Endothelial cell of umbilical vein (primary cell): Measurements from ENCODE around the gene TRABD. TPM values are rescaled to one million over a fixed set of nuclear protein-coding genes. Genes with fewer than 3 reads are reported as not detected.

Experiments used
- BruUV-seq: library from RNA; stranded (reverse); fragments of 400-500 nt; replicated peaks from 2 replicates; lab custom pipeline; 2021; lab: Mats Ljungman, UMichigan
- CTCF ChIA-PET: fragments of 300-600, 350-600 bp; sonication (Branson Sonifier 250); formaldehyde crosslinking; loops from one replicate; lab custom pipeline; 2021; ENCODE audit warnings: antibody characterized with exemption, inconsistent platforms; lab: Charles Lee
- POLR2A ChIA-PET: fragments of 300-600, 350-600 bp; sonication (Branson Sonifier 250); formaldehyde crosslinking; loops from one replicate; lab custom pipeline; 2021; ENCODE audit warnings: antibody characterized with exemption, inconsistent platforms; lab: Charles Lee
- DNase-seq: peaks from one replicate; pipeline ENCODE4 v3.0.0-alpha.2; 2011; ENCODE audit warnings: low read depth, low spot score
- FAIRE-seq: peaks from 2 replicates; lab custom pipeline; 2011; peaks lifted over from hg19 to GRCh38; lab: Jason Lieb, UNC
- H2AFZ ChIP-seq: 2 replicates; pipeline ENCODE4 v1.6.0; 2012; ENCODE audit warnings: low read depth, low read length, control low read depth, inconsistent platforms
- H3K27ac ChIP-seq: 2 replicates; pipeline ENCODE4 v1.5.1; 2011; ENCODE audit warnings: low read depth, mild to moderate bottlenecking, control low read depth, low read length, moderate library complexity; ENCODE audit not compliant: insufficient read depth
- H3K27me3 ChIP-seq, 2 experiments: 2 replicates each; pipeline versions ENCODE4 v1.6.0 to v1.6.1; 2011; ENCODE audit warnings: low read length in 2 of 2, mixed read lengths in 1 of 2; ENCODE audit not compliant: control insufficient read depth in 2 of 2, insufficient read depth in 2 of 2
- H3K36me3 ChIP-seq, 2 experiments: 2 replicates in 1 of 2; 3 replicates in 1 of 2; pipeline ENCODE4 v1.5.1; 2011; ENCODE audit warnings: low read length in 2 of 2, mild to moderate bottlenecking in 1 of 2, moderate library complexity in 1 of 2; ENCODE audit not compliant: control insufficient read depth in 2 of 2, insufficient read depth in 2 of 2; ENCODE audit errors: extremely low read depth in 1 of 2
- H3K4me1 ChIP-seq: 3 replicates; pipeline ENCODE4 v1.5.1; 2011; ENCODE audit warnings: mild to moderate bottlenecking, low read length; ENCODE audit not compliant: control insufficient read depth, insufficient read depth; ENCODE audit errors: extremely low read depth
- H3K4me2 ChIP-seq: 2 replicates; pipeline ENCODE4 v1.6.1; 2011; ENCODE audit warnings: low read length, control low read depth, mixed read lengths; ENCODE audit not compliant: insufficient read depth
- H3K4me3 ChIP-seq, 3 experiments: fragments of 200-600 bp in 1 of 3; sonication (generic), shearing (Covaris generic) in 1 of 3; replicated peaks in 1 of 3; 2 replicates each; pipeline ENCODE4 v1.5.1; 2011 to 2016; ENCODE audit warnings: control low read depth in 3 of 3, low read length in 3 of 3, mild to moderate bottlenecking in 2 of 3, inconsistent platforms in 1 of 3, low read depth in 1 of 3, moderate library complexity in 1 of 3; ENCODE audit not compliant: insufficient read depth in 1 of 3
- H3K79me2 ChIP-seq: 2 replicates; pipeline ENCODE4 v1.6.0; 2012; ENCODE audit warnings: low read length, inconsistent platforms; ENCODE audit not compliant: control insufficient read depth, insufficient read depth
- H3K9ac ChIP-seq: replicated peaks from 2 replicates; pipeline ENCODE3; 2011; ENCODE audit warnings: low read length, control low read depth; ENCODE audit not compliant: insufficient read depth; ENCODE audit errors: extremely low read depth
- H3K9me1 ChIP-seq: replicated peaks from 3 replicates; pipeline ENCODE4 v1.6.0; 2011; ENCODE audit warnings: mild to moderate bottlenecking, low read length; ENCODE audit not compliant: control insufficient read depth, insufficient read depth; ENCODE audit errors: extremely low read depth
- H3K9me3 ChIP-seq: replicated peaks from 2 replicates; pipeline ENCODE4 v1.5.1; 2012; ENCODE audit warnings: low read length, inconsistent platforms; ENCODE audit not compliant: control insufficient read depth, insufficient read depth
- H4K20me1 ChIP-seq: replicated peaks from 2 replicates; pipeline ENCODE3; 2011; ENCODE audit warnings: mild to moderate bottlenecking, low read length; ENCODE audit not compliant: control insufficient read depth, insufficient read depth; ENCODE audit errors: extremely low read depth
- CTCF ChIP-seq, 2 donors: IDR thresholded peaks; 1 replicate in 1 of 2; 2 replicates in 1 of 2; pipeline ENCODE4 v1.5.1; 2011; ENCODE audit warnings: low read length in 2 of 2, mild to moderate bottlenecking in 2 of 2, moderate library complexity in 2 of 2, control low read depth in 1 of 2, inconsistent platforms in 1 of 2, low read depth in 1 of 2; ENCODE audit not compliant: insufficient read depth in 1 of 2; ENCODE audit errors: extremely low read depth in 1 of 2
- EZH2 ChIP-seq: IDR thresholded peaks from 2 replicates; pipeline ENCODE4 v1.6.1; 2012; ENCODE audit warnings: borderline replicate concordance, low read depth, mild to moderate bottlenecking, moderate library complexity, low read length, inconsistent platforms; ENCODE audit not compliant: severe bottlenecking
- FOS ChIP-seq: IDR thresholded peaks from 2 replicates; pipeline ENCODE4 v1.6.1; 2011; ENCODE audit warnings: mild to moderate bottlenecking, low read length, moderate library complexity, borderline replicate concordance; ENCODE audit not compliant: insufficient read depth
- GATA2 ChIP-seq: IDR thresholded peaks from 2 replicates; pipeline ENCODE4 v1.7.0; 2011; ENCODE audit warnings: low read depth, mild to moderate bottlenecking, moderate library complexity, mixed read lengths, low read length; ENCODE audit not compliant: insufficient read length, insufficient read depth
- JUN ChIP-seq: IDR thresholded peaks from 2 replicates; pipeline ENCODE4 v1.6.1; 2011; ENCODE audit warnings: borderline replicate concordance, low read depth; ENCODE audit not compliant: insufficient read length, insufficient read depth
- MAX ChIP-seq: IDR thresholded peaks from 2 replicates; pipeline ENCODE4 v1.6.1; 2011; ENCODE audit not compliant: insufficient read depth, insufficient read length
- MYC ChIP-seq: IDR thresholded peaks from one replicate; pipeline ENCODE4 v1.6.1; 2011; ENCODE audit warnings: mild to moderate bottlenecking, low read depth, low read length
- POLR2A ChIP-seq: IDR thresholded peaks from 2 replicates; pipeline ENCODE4 v1.6.1; 2012; ENCODE audit warnings: low read depth, mild to moderate bottlenecking, control low read depth, low read length
- POLR2AphosphoS5 ChIP-seq: IDR thresholded peaks from 2 replicates; pipeline ENCODE4 v1.6.1; 2012; ENCODE audit warnings: low read depth, mild to moderate bottlenecking, control low read depth, low read length, moderate library complexity; ENCODE audit not compliant: insufficient read depth
- dilution Hi-C: fragments of 300-500 bp; cut with MboI; formaldehyde crosslinking; loops from one replicate; pipeline ENCODE4 v1.15.0; 2019; ENCODE audit warnings: low sequenced_read_pairs; ENCODE audit not compliant: extremely low pct_ligation_motif_present
- intact Hi-C: fragments of 100-400 bp; cut with micrococcal nuclease; formaldehyde crosslinking; loops from one replicate; pipeline ENCODE4 v1.10.0; 2022
- polyA plus RNA-seq, 4 experiments: library from polyadenylated mRNA; depleted of rRNA in 3 of 4; stranded (reverse) in 3 of 4; unstranded in 1 of 4; fragments of >200 nt; gene quantifications; 2 replicates each; pipeline versions ENCODE4 v1.2.1 to v1.2.3, GENCODE V29; 2011 to 2012; ENCODE audit warnings: missing spikeins in 1 of 4
- total RNA-seq: library from RNA; stranded (reverse); gene quantifications from 2 replicates; pipeline ENCODE4 v1.2.3, GENCODE V29; 2021

Gene TRABD
- total and polyA plus RNA-seq, 2 donors (not counting 3 experiments of a cell fraction or from before 2014, with no cell fraction given) = 46.8 to 48.4 TPM

GRCh38 chr22:50227579-50228215, 42.0 kb downstream of the TRABD start:
- Histone ChIP-seq H3K36me3 (peaks cover 0 to 26% of the 10 kb centered on the region in 2 experiments), H3K79me2 (no peaks in the 10 kb centered on the region), H3K4me3 (no peak overlapping the region), H3K4me1 (no peaks in the 10 kb centered on the region), H3K9me1 (no peaks in the 10 kb centered on the region), H3K9ac (no peak overlapping the region), H2AFZ (no peak overlapping the region), H4K20me1 (no peaks in the 10 kb centered on the region), H3K4me2 (no peak overlapping the region), H3K27me3 (no peaks in the 10 kb centered on the region), H3K27ac (no peak overlapping the region), H3K9me3 (no peaks in the 10 kb centered on the region)
- TF ChIP-seq FOS = no peak
- no peak for TF ChIP-seq GATA2
- no peak for TF ChIP-seq MYC
- TF ChIP-seq POLR2A = no peak
- no peak for TF ChIP-seq EZH2
- no peak for TF ChIP-seq CTCF (IDR thresholded peaks at IDR 0.05; ENCODE audit: extremely low read depth in 1 of 2, insufficient read depth in 1 of 2, low read depth in 1 of 2, low read length in 2 of 2)
- TF ChIP-seq MAX = no peak
- no peak for TF ChIP-seq JUN
- TF ChIP-seq POLR2AphosphoS5 = no peak
- FAIRE-seq = no peak
- intact Hi-C loops = no loop called here
- CTCF ChIA-PET = interaction anchor here (1.3 to 1.4 kb wide), 2 partner anchors 9 to 79 kb away, joined by 4 read pairs; no protein-coding TSS in a partner anchor
- dilution Hi-C loops = no loop called here
- no peak for DNase-seq
- POLR2A ChIA-PET = no interaction called here
- no TSS peak for BruUV-seq
